Stimulated activated CD8-positive, alpha-beta memory T cell treated with anti-CD3 and anti-CD28 coated beads, Interleukin-12 subunit alpha, Interleukin-12 subunit beta, amount 100 ng/mL, for 4 hours (primary cell): ENCODE measurements around the gene SMG6.
A peak's percentile ranks its signal among the peaks of the same experiment; 100 is the strongest.
"Not testable (repeated sequence)": the region's sequence is repeated elsewhere in the genome, so short reads cannot be mapped to it uniquely, and the experiment has no call there.

Experiments used
- DNase-seq: peaks from one replicate; pipeline ENCODE4 v3.0.0-alpha.2; 2020; ENCODE audit warnings: low read depth

SMG6 gene

GRCh38 chr17:2304931-2305330, 1.3 kb upstream of the SMG6 start:
- no peak for DNase-seq

GRCh38 chr17:2302778-2303203, 794 bp downstream of the SMG6 start:
- no peak for DNase-seq

- DNase-seq: no peak
These were observed 3.8 kb downstream of the SMG6 start for GRCh38 chr17:2299756-2300155.

- DNase-seq: no peak
These were observed 4.4 kb downstream of the SMG6 start for GRCh38 chr17:2299136-2299535.

- no peak for DNase-seq
These were observed 6.6 kb downstream of the SMG6 start for GRCh38 chr17:2297023-2297422.

GRCh38 chr17:2295575-2295974, 8.0 kb downstream of the SMG6 start:
- no peak for DNase-seq

GRCh38 chr17:2292100-2292499, 11.5 kb downstream of the SMG6 start:
- DNase-seq: no peak

GRCh38 chr17:2289878-2290478, 13.6 kb downstream of the SMG6 start:
- no peak for DNase-seq

GRCh38 chr17:2283302-2283701, 20.3 kb downstream of the SMG6 start:
- no peak for DNase-seq

GRCh38 chr17:2282297-2282873, 21.2 kb downstream of the SMG6 start:
- no peak for DNase-seq

GRCh38 chr17:2279707-2280106, 23.9 kb downstream of the SMG6 start:
- no peak for DNase-seq

- no peak for DNase-seq
These were observed 26.0 kb downstream of the SMG6 start for GRCh38 chr17:2277429-2278170.

GRCh38 chr17:2275722-2276121, 27.9 kb downstream of the SMG6 start:
- DNase-seq: no peak

GRCh38 chr17:2274414-2274813, 29.2 kb downstream of the SMG6 start:
- DNase-seq: no peak

GRCh38 chr17:2271985-2272702, 31.4 kb downstream of the SMG6 start:
- DNase-seq: no peak

- DNase-seq: no peak
These were observed 36.2 kb downstream of the SMG6 start for GRCh38 chr17:2267354-2267753.

GRCh38 chr17:2266865-2267228, 36.7 kb downstream of the SMG6 start:
- DNase-seq: no peak

- DNase-seq: peak; percentile 73
These were observed 37.3 kb downstream of the SMG6 start for GRCh38 chr17:2266045-2266864.

- not testable (repeated sequence) for DNase-seq
These were observed 38.4 kb downstream of the SMG6 start for GRCh38 chr17:2265166-2265565.

GRCh38 chr17:2264067-2264860, 39.3 kb downstream of the SMG6 start:
- DNase-seq: no peak
